ENCODE results near the gene GRHL1.

- TF ChIP-seq, protein P1, sequence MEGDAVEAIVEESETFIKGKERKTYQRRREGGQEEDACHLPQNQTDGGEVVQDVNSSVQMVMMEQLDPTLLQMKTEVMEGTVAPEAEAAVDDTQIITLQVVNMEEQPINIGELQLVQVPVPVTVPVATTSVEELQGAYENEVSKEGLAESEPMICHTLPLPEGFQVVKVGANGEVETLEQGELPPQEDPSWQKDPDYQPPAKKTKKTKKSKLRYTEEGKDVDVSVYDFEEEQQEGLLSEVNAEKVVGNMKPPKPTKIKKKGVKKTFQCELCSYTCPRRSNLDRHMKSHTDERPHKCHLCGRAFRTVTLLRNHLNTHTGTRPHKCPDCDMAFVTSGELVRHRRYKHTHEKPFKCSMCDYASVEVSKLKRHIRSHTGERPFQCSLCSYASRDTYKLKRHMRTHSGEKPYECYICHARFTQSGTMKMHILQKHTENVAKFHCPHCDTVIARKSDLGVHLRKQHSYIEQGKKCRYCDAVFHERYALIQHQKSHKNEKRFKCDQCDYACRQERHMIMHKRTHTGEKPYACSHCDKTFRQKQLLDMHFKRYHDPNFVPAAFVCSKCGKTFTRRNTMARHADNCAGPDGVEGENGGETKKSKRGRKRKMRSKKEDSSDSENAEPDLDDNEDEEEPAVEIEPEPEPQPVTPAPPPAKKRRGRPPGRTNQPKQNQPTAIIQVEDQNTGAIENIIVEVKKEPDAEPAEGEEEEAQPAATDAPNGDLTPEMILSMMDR (IDR thresholded peaks at IDR 0.05), result no peak
- TF ChIP-seq EZH2 (IDR thresholded peaks at IDR 0.05; ENCODE audit: borderline replicate concordance, insufficient read depth, low read depth, low read length, poor library complexity, severe bottlenecking), result no peak
Measured at GRCh38 chr2:9951272-9951521, 296 bp upstream of the GRHL1 start.
